GM23338 (cell line): ENCODE measurements around the gene SCGB1D2. TPM values are rescaled to one million over a fixed set of nuclear protein-coding genes. Genes with fewer than 3 reads are reported as not detected.

Experiments
- ATAC-seq: fragments of 200-7000 bp; cut with Tn5 transposase; 3 replicates; pipeline ENCODE4 v1.9.1; 2020
- DNase-seq: peaks from one replicate; pipeline ENCODE4 v3.0.0-alpha.2; 2015; ENCODE audit warnings: low spot score
- H2AFZ ChIP-seq: fragments of 200-600 bp; sonication (generic); 2 replicates; pipeline ENCODE4 v1.8.0; 2016; ENCODE audit warnings: antibody characterized with exemption, mild to moderate bottlenecking, moderate library complexity
- H3F3A ChIP-seq: fragments of 200-600 bp; sonication (generic); replicated peaks from 2 replicates; pipeline ENCODE4 v1.8.0; 2017; ENCODE audit warnings: antibody characterized with exemption, mixed run types, low read depth
- H3K27ac ChIP-seq: fragments of 200-600 bp; sonication (generic); 2 replicates; pipeline ENCODE4 v1.6.1; 2016; ENCODE audit warnings: low read depth
- H3K27me3 ChIP-seq: fragments of 200-600 bp; sonication (generic); 2 replicates; pipeline ENCODE4 v1.8.0; 2016; ENCODE audit warnings: mild to moderate bottlenecking, mixed run types, moderate library complexity; ENCODE audit not compliant: insufficient read depth
- H3K36me3 ChIP-seq: fragments of 200-600 bp; sonication (generic); 2 replicates; pipeline ENCODE4 v1.8.0; 2016; ENCODE audit warnings: mild to moderate bottlenecking; ENCODE audit not compliant: insufficient read depth
- H3K4me1 ChIP-seq: fragments of 200-600 bp; sonication (generic); 2 replicates; pipeline ENCODE4 v1.8.0; 2016; ENCODE audit warnings: mild to moderate bottlenecking, moderate library complexity; ENCODE audit not compliant: insufficient read depth
- H3K4me2 ChIP-seq: fragments of 200-600 bp; sonication (generic); 2 replicates; pipeline ENCODE4 v1.7.1; 2017; ENCODE audit warnings: mixed run types
- H3K4me3 ChIP-seq: fragments of 200-600 bp; sonication (generic); 2 replicates; pipeline ENCODE4 v1.6.1; 2016; ENCODE audit warnings: mixed run types
- H3K79me2 ChIP-seq: fragments of 200-600 bp; sonication (generic); replicated peaks from 2 replicates; pipeline ENCODE4 v1.8.0; 2017; ENCODE audit warnings: mild to moderate bottlenecking; ENCODE audit not compliant: insufficient read depth
- H3K9me2 ChIP-seq: fragments of 200-600 bp; sonication (generic); 2 replicates; pipeline ENCODE4 v1.8.0; 2017; ENCODE audit not compliant: insufficient read depth
- H4K20me1 ChIP-seq: fragments of 200-600 bp; sonication (generic); replicated peaks from 2 replicates; pipeline ENCODE4 v1.8.0; 2017; ENCODE audit warnings: mild to moderate bottlenecking; ENCODE audit not compliant: insufficient read depth
- H3K27ac Mint-ChIP-seq: 2 replicates; pipeline ENCODE4 v1.8.0; 2020; ENCODE audit warnings: inconsistent platforms, mild to moderate bottlenecking, moderate library complexity, mixed read lengths
- H3K27me3 Mint-ChIP-seq: 3 replicates; pipeline ENCODE4 v1.8.0; 2022; ENCODE audit warnings: low read depth, mild to moderate bottlenecking, moderate library complexity, mixed read lengths, inconsistent platforms; ENCODE audit not compliant: insufficient read depth, poor library complexity
- H3K36me3 Mint-ChIP-seq: 3 replicates; pipeline ENCODE4 v1.8.0; 2021; ENCODE audit warnings: low read depth, mild to moderate bottlenecking, inconsistent platforms, moderate library complexity, mixed read lengths
- H3K4me1 Mint-ChIP-seq: 3 replicates; pipeline ENCODE4 v1.8.0; 2020; ENCODE audit warnings: mild to moderate bottlenecking, inconsistent platforms, mixed read lengths
- H3K4me3 Mint-ChIP-seq: 3 replicates; pipeline ENCODE4 v1.8.0; 2021; ENCODE audit warnings: moderate library complexity, mild to moderate bottlenecking, inconsistent platforms, mixed read lengths
- H3K9me3 Mint-ChIP-seq: 3 replicates; pipeline ENCODE4 v1.8.0; 2020; ENCODE audit warnings: moderate library complexity, mild to moderate bottlenecking, inconsistent platforms, mixed read lengths
- CREB1 ChIP-seq: fragments of 250-450 bp; sonication (Bioruptor Pico); IDR thresholded peaks from 2 replicates; pipeline ENCODE4 v1.5.0; 2020; ENCODE audit warnings: low read depth, mild to moderate bottlenecking, moderate library complexity
- EZH2 ChIP-seq: fragments of 200-600 bp; sonication (generic); IDR thresholded peaks from one replicate; pipeline ENCODE4 v1.8.0; 2017; ENCODE audit warnings: antibody characterized with exemption, mild to moderate bottlenecking, low read depth; ENCODE audit not compliant: unreplicated experiment
- EZH2phosphoT487 ChIP-seq: fragments of 200-600 bp; sonication (generic); IDR thresholded peaks from one replicate; pipeline ENCODE4 v1.8.1; 2018; ENCODE audit warnings: antibody characterized with exemption; ENCODE audit not compliant: unreplicated experiment
- JUNB ChIP-seq: IDR thresholded peaks from one replicate; pipeline ENCODE4 v1.6.1; 2016; ENCODE audit warnings: antibody characterized with exemption; ENCODE audit not compliant: unreplicated experiment
- STAT1 ChIP-seq: IDR thresholded peaks from one replicate; pipeline ENCODE4 v1.6.1; 2016; ENCODE audit warnings: antibody characterized with exemption; ENCODE audit not compliant: unreplicated experiment
- ZNF114 ChIP-seq: fragments of 250-450 bp; sonication (Bioruptor Pico); IDR thresholded peaks from 2 replicates; pipeline ENCODE4 v1.5.0; 2020; ENCODE audit warnings: mild to moderate bottlenecking, moderate library complexity
- ZNF462 ChIP-seq: fragments of 250-450 bp; sonication (Bioruptor Pico); IDR thresholded peaks from 2 replicates; pipeline ENCODE4 v1.5.0; 2020; ENCODE audit warnings: mild to moderate bottlenecking, moderate library complexity
- polyA plus RNA-seq: library from polyadenylated mRNA; unstranded; fragments of >200 nt; fragmentation: Nextera tagmentation; extraction: Ambion mirVana; gene quantifications from 2 replicates; pipeline ENCODE4 v1.2.1, GENCODE V29; 2016
- total RNA-seq: library from RNA; depleted of rRNA; stranded (reverse); fragments of >200 nt; shearing (Covaris generic); gene quantifications from 2 replicates; pipeline ENCODE4 v1.2.3, GENCODE V29; 2014
- TF ChIP-seq, protein P1 (sequence below), 2 experiments: fragments of 200-600 bp in 1 of 2; sonication (generic) in 1 of 2; conservative IDR thresholded peaks; 2 replicates each; pipeline versions ENCODE4 v1.5.1 to v1.6.1; 2016 to 2017; ENCODE audit warnings: antibody characterized with exemption in 2 of 2, low read depth in 2 of 2, mild to moderate bottlenecking in 2 of 2, moderate library complexity in 1 of 2
- TF ChIP-seq, protein P2 (sequence below): IDR thresholded peaks from 2 replicates; pipeline ENCODE4 v1.6.1; 2016; ENCODE audit warnings: antibody characterized with exemption

The SCGB1D2 gene
- total and polyA plus RNA-seq, 2 experiments from 2014 or later, result not detected

- no peak for TF ChIP-seq ZNF462 (CRISPR knock-in tag)
- TF ChIP-seq STAT1, result no peak
- no peak for TF ChIP-seq CREB1
- no peak for TF ChIP-seq JUNB
- TF ChIP-seq, protein P1, sequence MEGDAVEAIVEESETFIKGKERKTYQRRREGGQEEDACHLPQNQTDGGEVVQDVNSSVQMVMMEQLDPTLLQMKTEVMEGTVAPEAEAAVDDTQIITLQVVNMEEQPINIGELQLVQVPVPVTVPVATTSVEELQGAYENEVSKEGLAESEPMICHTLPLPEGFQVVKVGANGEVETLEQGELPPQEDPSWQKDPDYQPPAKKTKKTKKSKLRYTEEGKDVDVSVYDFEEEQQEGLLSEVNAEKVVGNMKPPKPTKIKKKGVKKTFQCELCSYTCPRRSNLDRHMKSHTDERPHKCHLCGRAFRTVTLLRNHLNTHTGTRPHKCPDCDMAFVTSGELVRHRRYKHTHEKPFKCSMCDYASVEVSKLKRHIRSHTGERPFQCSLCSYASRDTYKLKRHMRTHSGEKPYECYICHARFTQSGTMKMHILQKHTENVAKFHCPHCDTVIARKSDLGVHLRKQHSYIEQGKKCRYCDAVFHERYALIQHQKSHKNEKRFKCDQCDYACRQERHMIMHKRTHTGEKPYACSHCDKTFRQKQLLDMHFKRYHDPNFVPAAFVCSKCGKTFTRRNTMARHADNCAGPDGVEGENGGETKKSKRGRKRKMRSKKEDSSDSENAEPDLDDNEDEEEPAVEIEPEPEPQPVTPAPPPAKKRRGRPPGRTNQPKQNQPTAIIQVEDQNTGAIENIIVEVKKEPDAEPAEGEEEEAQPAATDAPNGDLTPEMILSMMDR (conservative IDR thresholded peaks at IDR 0.05; ENCODE audit: low read depth in 2 of 2), result no peak
- TF ChIP-seq ZNF114 (CRISPR knock-in tag), result no peak
Measured at GRCh38 chr11:62267050-62267449, 25.0 kb downstream of the SCGB1D2 start (continued).

GRCh38 chr11:62267576-62267975, 25.5 kb downstream of the SCGB1D2 start:
- Histone ChIP-seq H3K4me3 (no peak overlapping the region), H3K4me2 (no peak overlapping the region), H3K4me1 (peaks cover 5% of the 10 kb centered on the region; the same call in 1 of the 2 replicates), H4K20me1 (no peaks in the 10 kb centered on the region), H2AFZ (no peak overlapping the region), H3K9me2 (peaks cover 4% of the 10 kb centered on the region), H3K79me2 (no peaks in the 10 kb centered on the region), H3F3A (no peaks in the 10 kb centered on the region), H3K27ac (no peak overlapping the region), H3K36me3 (no peaks in the 10 kb centered on the region), H3K27me3 (no peaks in the 10 kb centered on the region)
- H3K4me1 Mint-ChIP-seq, result peaks cover 4% of the 10 kb centered on the region; the same call in 2 of the 3 replicates
- no peak overlapping the region for H3K4me3 Mint-ChIP-seq
- H3K36me3 Mint-ChIP-seq, result no peaks in the 10 kb centered on the region
- ATAC-seq (no peak), DNase-seq (no peak)
- no peaks in the 10 kb centered on the region for H3K9me3 Mint-ChIP-seq
- no peak overlapping the region for H3K27ac Mint-ChIP-seq
- peaks cover 7% of the 10 kb centered on the region for H3K27me3 Mint-ChIP-seq
- TF ChIP-seq CREB1 (no peak), EZH2phosphoT487 (no peak), EZH2 (no peak), ZNF114 (CRISPR knock-in tag) (no peak)
- TF ChIP-seq, protein P1 (conservative IDR thresholded peaks at IDR 0.05; ENCODE audit: low read depth in 2 of 2), result no peak
- TF ChIP-seq, protein P2, sequence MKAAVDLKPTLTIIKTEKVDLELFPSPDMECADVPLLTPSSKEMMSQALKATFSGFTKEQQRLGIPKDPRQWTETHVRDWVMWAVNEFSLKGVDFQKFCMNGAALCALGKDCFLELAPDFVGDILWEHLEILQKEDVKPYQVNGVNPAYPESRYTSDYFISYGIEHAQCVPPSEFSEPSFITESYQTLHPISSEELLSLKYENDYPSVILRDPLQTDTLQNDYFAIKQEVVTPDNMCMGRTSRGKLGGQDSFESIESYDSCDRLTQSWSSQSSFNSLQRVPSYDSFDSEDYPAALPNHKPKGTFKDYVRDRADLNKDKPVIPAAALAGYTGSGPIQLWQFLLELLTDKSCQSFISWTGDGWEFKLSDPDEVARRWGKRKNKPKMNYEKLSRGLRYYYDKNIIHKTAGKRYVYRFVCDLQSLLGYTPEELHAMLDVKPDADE, result no peak
